Esophagus (tissue), 2 donors: ENCODE measurements around the gene AGTRAP. TPM values are rescaled to one million over a fixed set of nuclear protein-coding genes. Genes with fewer than 3 reads are reported as not detected.

Experiments
- H3K27ac ChIP-seq, 2 donors: one replicate each; pipeline ENCODE4 v1.5.1; 2013; ENCODE audit warnings: low read depth in 2 of 2, mild to moderate bottlenecking in 2 of 2, inconsistent platforms in 1 of 2, low read length in 1 of 2, moderate library complexity in 1 of 2
- H3K27me3 ChIP-seq, 2 donors: one replicate each; pipeline ENCODE4 v1.6.1; 2013; ENCODE audit warnings: low read length in 2 of 2, control low read depth in 1 of 2, mild to moderate bottlenecking in 1 of 2; ENCODE audit not compliant: insufficient read depth in 2 of 2, control insufficient read depth in 1 of 2
- H3K36me3 ChIP-seq, 2 donors: one replicate each; pipeline ENCODE4 v1.6.1; 2013; ENCODE audit warnings: low read length in 1 of 2; ENCODE audit not compliant: control insufficient read depth in 2 of 2, insufficient read depth in 2 of 2
- H3K4me1 ChIP-seq, 2 donors: one replicate each; pipeline ENCODE4 v1.6.1; 2013; ENCODE audit warnings: low read length in 1 of 2; ENCODE audit not compliant: control insufficient read depth in 2 of 2, insufficient read depth in 2 of 2
- H3K4me3 ChIP-seq, 2 donors: one replicate each; pipeline ENCODE4 v1.5.1; 2013; ENCODE audit warnings: low read length in 2 of 2, mild to moderate bottlenecking in 2 of 2, low read depth in 1 of 2, moderate library complexity in 1 of 2
- H3K9me3 ChIP-seq, 2 donors: one replicate each; pipeline ENCODE4 v1.6.1; 2013; ENCODE audit warnings: mild to moderate bottlenecking in 2 of 2, low read depth in 1 of 2, low read length in 1 of 2, moderate library complexity in 1 of 2; ENCODE audit not compliant: control insufficient read depth in 2 of 2, insufficient read depth in 1 of 2
- WGBS, 2 donors: extraction: QIAGEN DNeasy Blood & Tissue Kit; methylation state at CpG; one replicate each; pipeline ENCODE4 v1.1.7; 2013; 5-methylcytosine and 5-hydroxymethylcytosine counted together
- polyA plus RNA-seq, 2 donors: library from polyadenylated mRNA; stranded (reverse); fragments of 200-250 nt; gene quantifications; one replicate each; pipeline ENCODE4 v1.2.3, GENCODE V29; 2013
- donor health status: healthy with polysubstance abuse.
- donor health status: Bipolar disorder and iron deficiency.

AGTRAP gene
- polyA plus RNA-seq, 2 donors, result 23.7 to 34.6 TPM

GRCh38 chr1:11778844-11779623 lies 43.1 kb downstream of the AGTRAP start:
- WGBS, 2 donors, result 88% methylated on average over 14 to 15 of the region's 15 CpGs
- no peak overlapping the region for H3K4me3 ChIP-seq
- no peaks in the 10 kb centered on the region for H3K36me3 ChIP-seq
- H3K27ac ChIP-seq, result no peak overlapping the region
- no peaks in the 10 kb centered on the region for H3K27me3 ChIP-seq
- H3K4me1 ChIP-seq, result no peaks in the 10 kb centered on the region
- H3K9me3 ChIP-seq, result no peaks in the 10 kb centered on the region

- WGBS, 2 donors, result 84 to 85% methylated on average over 13 of the region's 13 CpGs
- H3K4me3 ChIP-seq, result no peak overlapping the region
- no peak overlapping the region for H3K27ac ChIP-seq
Observed at GRCh38 chr1:11779715-11780379, 43.9 kb downstream of the AGTRAP start.

GRCh38 chr1:11780380-11781147 lies 44.6 kb downstream of the AGTRAP start:
- Histone ChIP-seq H3K4me3 (no peak overlapping the region), H3K36me3 (no peaks in the 10 kb centered on the region), H3K27me3 (no peaks in the 10 kb centered on the region), H3K27ac (no peak overlapping the region), H3K9me3 (no peaks in the 10 kb centered on the region), H3K4me1 (peaks cover 0 to 2% of the 10 kb centered on the region in 2 donors)
- WGBS, 2 donors, result 63 to 68% methylated on average over 8 to 10 of the region's 10 CpGs

More at GRCh38 chr1:11779715-11780379, 43.9 kb downstream of the AGTRAP start:
- H3K27me3 ChIP-seq, result no peaks in the 10 kb centered on the region
- H3K36me3 ChIP-seq, result no peaks in the 10 kb centered on the region
- H3K4me1 ChIP-seq, result no peaks in the 10 kb centered on the region
- H3K9me3 ChIP-seq, result no peaks in the 10 kb centered on the region

GRCh38 chr1:11781297-11781696 lies 45.4 kb downstream of the AGTRAP start:
- Histone ChIP-seq H3K36me3 (no peaks in the 10 kb centered on the region), H3K4me3 (no peak overlapping the region), H3K9me3 (no peaks in the 10 kb centered on the region), H3K27me3 (no peaks in the 10 kb centered on the region), H3K27ac (no peak overlapping the region), H3K4me1 (peaks cover 0 to 2% of the 10 kb centered on the region in 2 donors)
- 78 to 85% methylated on average over 12 of the region's 12 CpGs for WGBS, 2 donors

GRCh38 chr1:11782127-11782708 lies 46.3 kb downstream of the AGTRAP start:
- Histone ChIP-seq H3K36me3 (no peaks in the 10 kb centered on the region), H3K27me3 (no peaks in the 10 kb centered on the region), H3K9me3 (no peaks in the 10 kb centered on the region), H3K4me3 (no peak overlapping the region), H3K27ac (no peak overlapping the region), H3K4me1 (peaks cover 0 to 5% of the 10 kb centered on the region in 2 donors)
- 77 to 83% methylated on average over 6 of the region's 6 CpGs for WGBS, 2 donors

- Histone ChIP-seq H3K9me3 (no peaks in the 10 kb centered on the region), H3K27ac (no peak overlapping the region), H3K27me3 (no peaks in the 10 kb centered on the region), H3K36me3 (no peaks in the 10 kb centered on the region), H3K4me1 (peaks cover 5 to 16% of the 10 kb centered on the region in 2 donors), H3K4me3 (no peak overlapping the region)
- 89 to 91% methylated on average over 6 of the region's 6 CpGs for WGBS, 2 donors
Observed at GRCh38 chr1:11783556-11783955, 47.6 kb downstream of the AGTRAP start.

GRCh38 chr1:11784256-11784992 lies 48.5 kb downstream of the AGTRAP start:
- Histone ChIP-seq H3K36me3 (no peaks in the 10 kb centered on the region), H3K9me3 (no peaks in the 10 kb centered on the region), H3K27me3 (no peaks in the 10 kb centered on the region), H3K4me3 (no peak overlapping the region), H3K27ac (peak overlapping the region in 1 of 2 donors; percentile 18), H3K4me1 (peaks cover 5 to 23% of the 10 kb centered on the region in 2 donors)
- 70 to 76% methylated on average over 20 to 21 of the region's 21 CpGs for WGBS, 2 donors

- peaks cover 9 to 30% of the 10 kb centered on the region in 2 donors for H3K4me1 ChIP-seq
Observed at GRCh38 chr1:11784993-11785769, 49.2 kb downstream of the AGTRAP start.

More at GRCh38 chr1:11784993-11785769, 49.2 kb downstream of the AGTRAP start:
- Histone ChIP-seq H3K27ac (peak overlapping the region in 1 of 2 donors; percentile 18), H3K9me3 (no peaks in the 10 kb centered on the region), H3K36me3 (peaks cover 0 to 2% of the 10 kb centered on the region in 2 donors), H3K27me3 (no peaks in the 10 kb centered on the region), H3K4me3 (peak overlapping the region; percentile 9 to 17)
- 8 to 9% methylated on average over 30 of the region's 30 CpGs for WGBS, 2 donors
